A549 (cell line): ENCODE measurements around the gene PPP2R3A. TPM values are rescaled to one million over a fixed set of nuclear protein-coding genes. Genes with fewer than 3 reads are reported as not detected.

Experiments used
- ATAC-seq, 2 experiments: fragments of 200-7000 bp in 1 of 2; fragments of >200 bp in 1 of 2; cut with Nextera tagmentation in 1 of 2; cut with Tn5 transposase in 1 of 2; 3 replicates each; pipeline versions ENCODE4 v1.8.0 to v1.9.1; 2018 to 2020; ENCODE audit warnings: mild to moderate bottlenecking in 1 of 2, moderate library complexity in 1 of 2
- CTCF ChIA-PET: fragments of 300-600 bp; sonication (Branson Sonifier 250); formaldehyde crosslinking; extraction: SDS; loops from one replicate; lab custom pipeline; 2021; ENCODE audit warnings: antibody characterized with exemption, inconsistent platforms; lab: Yijun Ruan, JAX
- POLR2A ChIA-PET: fragments of 350-600 bp; formaldehyde crosslinking; extraction: SDS; loops from one replicate; lab custom pipeline; 2021; ENCODE audit warnings: antibody characterized with exemption, inconsistent platforms; lab: Yijun Ruan, JAX
- DNase-seq, 2 experiments: peaks; one replicate each; pipeline versions ENCODE4 v3.0.0 to v3.0.0-alpha.2; 2011 to 2016; ENCODE audit warnings: low read depth in 1 of 2, low spot score in 1 of 2
- FAIRE-seq: peaks from 2 replicates; lab custom pipeline; 2011; peaks lifted over from hg19 to GRCh38; lab: Jason Lieb, UNC
- H3K27ac ChIP-seq, 2 experiments: fragments of >200 bp; sonication (Bioruptor Twin); formaldehyde crosslinking; 3 replicates each; pipeline ENCODE4 v1.5.1; 2016 to 2017
- H3K4me1 ChIP-seq: fragments of >200 bp; sonication (Bioruptor Twin); formaldehyde crosslinking; 3 replicates; pipeline ENCODE4 v1.6.1; 2016
- H3K4me2 ChIP-seq: fragments of >200 bp; sonication (Bioruptor Twin); formaldehyde crosslinking; 3 replicates; pipeline ENCODE4 v1.6.1; 2016
- H3K4me3 ChIP-seq: fragments of >200 bp; sonication (Bioruptor Twin); formaldehyde crosslinking; 3 replicates; pipeline ENCODE4 v1.5.1; 2016
- H3K9me3 ChIP-seq: fragments of >200 bp; sonication (Bioruptor Twin); formaldehyde crosslinking; 3 replicates; pipeline ENCODE4 v1.6.1; 2016
- BHLHE40 ChIP-seq: IDR thresholded peaks from 2 replicates; pipeline ENCODE4 v1.6.1; 2012; ENCODE audit warnings: low read depth, low read length, inconsistent platforms
- CBX2 ChIP-seq: fragments of 200-600 bp; sonication (generic); IDR thresholded peaks from 2 replicates; pipeline ENCODE4 v1.6.1; 2016; ENCODE audit warnings: low read depth, mild to moderate bottlenecking, borderline replicate concordance
- CTCF ChIP-seq: fragments of >200 bp; sonication (Bioruptor Twin); formaldehyde crosslinking; IDR thresholded peaks from 3 replicates; pipeline ENCODE4 v1.5.1; 2016
- EHF ChIP-seq: fragments of 250-450 bp; sonication (Bioruptor Pico); IDR thresholded peaks from 2 replicates; pipeline ENCODE4 v1.5.0; 2020; ENCODE audit warnings: mild to moderate bottlenecking
- ESRRA ChIP-seq: fragments of 150-350 bp; IDR thresholded peaks from 2 replicates; pipeline ENCODE4 v1.6.1; 2014; ENCODE audit warnings: mild to moderate bottlenecking, low read length, borderline replicate concordance
- FOSB ChIP-seq: fragments of 250-450 bp; sonication (Bioruptor Pico); IDR thresholded peaks from 2 replicates; pipeline ENCODE4 v1.5.0; 2020; ENCODE audit warnings: mild to moderate bottlenecking, moderate library complexity
- FOSL2 ChIP-seq, 2 experiments: fragments of 450-650 bp in 1 of 2; fragments of >200 bp in 1 of 2; sonication (Bioruptor Twin) in 1 of 2; formaldehyde crosslinking; IDR thresholded peaks; 2 replicates each; pipeline versions ENCODE4 v1.5.0 to v1.6.1; 2016 to 2020; ENCODE audit warnings: mild to moderate bottlenecking in 1 of 2, moderate library complexity in 1 of 2
- HOXA7 ChIP-seq: fragments of 250-450 bp; sonication (Bioruptor Pico); IDR thresholded peaks from 2 replicates; pipeline ENCODE4 v1.5.0; 2020; ENCODE audit warnings: mild to moderate bottlenecking, moderate library complexity
- MAFK ChIP-seq: fragments of 450-650 bp; IDR thresholded peaks from 2 replicates; pipeline ENCODE4 v1.6.1; 2014; ENCODE audit not compliant: partially characterized antibody
- POLR2AphosphoS2 ChIP-seq: conservative IDR thresholded peaks from 2 replicates; pipeline ENCODE4 v1.6.1; 2012; ENCODE audit warnings: low read length, improper control_type of control experiment, inconsistent platforms
- REST ChIP-seq: fragments of 200-600 bp; sonication (generic); IDR thresholded peaks from 2 replicates; pipeline ENCODE4 v1.6.1; 2016; ENCODE audit warnings: antibody characterized with exemption, mild to moderate bottlenecking, moderate library complexity
- RFX5 ChIP-seq: fragments of 450-650 bp; IDR thresholded peaks from 2 replicates; pipeline ENCODE4 v1.7.1; 2014; ENCODE audit warnings: antibody characterized with exemption, mild to moderate bottlenecking, moderate library complexity
- WGBS: methylation state at CpG from one replicate; pipeline ENCODE4 v1.1.6; 2017; ENCODE audit errors: missing lambda C conversion rate; 5-methylcytosine and 5-hydroxymethylcytosine counted together
- polyA plus RNA-seq, 4 experiments: library from polyadenylated mRNA; depleted of rRNA in 3 of 4; stranded (reverse); fragments of >200 nt; fragmentation: RNase III in 1 of 4; extraction: RNeasy Plus Mini Kit Qiagen cat#74134 plus additional on column Dnase treatment in 1 of 4; gene quantifications; 2 replicates in 3 of 4; 3 replicates in 1 of 4; pipeline ENCODE4 v1.2.3, GENCODE V29; 2011 to 2017
- TF ChIP-seq, protein P1 (sequence below): fragments of 150-350 bp; IDR thresholded peaks from 2 replicates; pipeline ENCODE4 v1.6.1; 2014; ENCODE audit warnings: low read depth, mild to moderate bottlenecking, low read length
- TF ChIP-seq, protein P2 (sequence below): IDR thresholded peaks from 2 replicates; pipeline ENCODE4 v1.6.1; 2012; ENCODE audit warnings: low read depth, borderline replicate concordance
- TF ChIP-seq, protein P3 (sequence below): fragments of 250-450 bp; sonication (Bioruptor Pico); IDR thresholded peaks from 2 replicates; pipeline ENCODE4 v1.5.0; 2020; ENCODE audit warnings: low read depth, mild to moderate bottlenecking, moderate library complexity

The PPP2R3A gene
- polyA plus RNA-seq, 2 of the 4 experiments (the other 2 are of a cell fraction) = 1.9 to 3.2 TPM

- Histone ChIP-seq H3K9me3 (no peaks in the 10 kb centered on the region), H3K4me2 (no peak overlapping the region), H3K4me3 (no peak overlapping the region), H3K4me1 (peaks cover 28% of the 10 kb centered on the region), H3K27ac (no peak overlapping the region)
- ATAC-seq (no peak), DNase-seq (no peak), FAIRE-seq (no peak)
- TF ChIP-seq BHLHE40 (no peak), ESRRA (no peak), EHF (CRISPR knock-in tag) (no peak), REST (no peak), POLR2AphosphoS2 (no peak), HOXA7 (CRISPR knock-in tag) (no peak), FOSB (no peak), FOSL2 (IDR thresholded peaks at IDR 0.05) (no peak), FOSL2 (CRISPR knock-in tag; IDR thresholded peaks at IDR 0.05) (no peak)
- 85% methylated on average over 2 of the region's 2 CpGs for WGBS
- ChIA-PET POLR2A (no interaction called here), CTCF (no interaction called here)
Measured at GRCh38 chr3:135987661-135988060, 22.1 kb downstream of the PPP2R3A start.

- FAIRE-seq = no peak
- CTCF ChIA-PET = no interaction called here
- 70% methylated on average over 2 of the region's 2 CpGs for WGBS
Measured at GRCh38 chr3:135989242-135989641, 23.7 kb downstream of the PPP2R3A start.

More at GRCh38 chr3:135989242-135989641, 23.7 kb downstream of the PPP2R3A start:
- Histone ChIP-seq H3K4me2 (no peak overlapping the region), H3K27ac (no peak overlapping the region), H3K9me3 (no peaks in the 10 kb centered on the region), H3K4me1 (peaks cover 16% of the 10 kb centered on the region), H3K4me3 (no peak overlapping the region)
- TF ChIP-seq HOXA7 (CRISPR knock-in tag) (no peak), ESRRA (no peak), RFX5 (no peak), CBX2 (no peak), BHLHE40 (no peak), CTCF (no peak), EHF (CRISPR knock-in tag) (no peak), MAFK (no peak)
- TF ChIP-seq, protein P1, sequence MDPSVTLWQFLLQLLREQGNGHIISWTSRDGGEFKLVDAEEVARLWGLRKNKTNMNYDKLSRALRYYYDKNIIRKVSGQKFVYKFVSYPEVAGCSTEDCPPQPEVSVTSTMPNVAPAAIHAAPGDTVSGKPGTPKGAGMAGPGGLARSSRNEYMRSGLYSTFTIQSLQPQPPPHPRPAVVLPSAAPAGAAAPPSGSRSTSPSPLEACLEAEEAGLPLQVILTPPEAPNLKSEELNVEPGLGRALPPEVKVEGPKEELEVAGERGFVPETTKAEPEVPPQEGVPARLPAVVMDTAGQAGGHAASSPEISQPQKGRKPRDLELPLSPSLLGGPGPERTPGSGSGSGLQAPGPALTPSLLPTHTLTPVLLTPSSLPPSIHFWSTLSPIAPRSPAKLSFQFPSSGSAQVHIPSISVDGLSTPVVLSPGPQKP = no peak
- TF ChIP-seq, protein P2, sequence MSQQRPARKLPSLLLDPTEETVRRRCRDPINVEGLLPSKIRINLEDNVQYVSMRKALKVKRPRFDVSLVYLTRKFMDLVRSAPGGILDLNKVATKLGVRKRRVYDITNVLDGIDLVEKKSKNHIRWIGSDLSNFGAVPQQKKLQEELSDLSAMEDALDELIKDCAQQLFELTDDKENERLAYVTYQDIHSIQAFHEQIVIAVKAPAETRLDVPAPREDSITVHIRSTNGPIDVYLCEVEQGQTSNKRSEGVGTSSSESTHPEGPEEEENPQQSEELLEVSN = no peak
- TF ChIP-seq, protein P3, sequence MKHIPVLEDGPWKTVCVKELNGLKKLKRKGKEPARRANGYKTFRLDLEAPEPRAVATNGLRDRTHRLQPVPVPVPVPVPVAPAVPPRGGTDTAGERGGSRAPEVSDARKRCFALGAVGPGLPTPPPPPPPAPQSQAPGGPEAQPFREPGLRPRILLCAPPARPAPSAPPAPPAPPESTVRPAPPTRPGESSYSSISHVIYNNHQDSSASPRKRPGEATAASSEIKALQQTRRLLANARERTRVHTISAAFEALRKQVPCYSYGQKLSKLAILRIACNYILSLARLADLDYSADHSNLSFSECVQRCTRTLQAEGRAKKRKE = no peak
- no peak for DNase-seq
- no peak for ATAC-seq
- POLR2A ChIA-PET = no interaction called here
